ENCODE measurements around the gene FAM124A.

DNA sequence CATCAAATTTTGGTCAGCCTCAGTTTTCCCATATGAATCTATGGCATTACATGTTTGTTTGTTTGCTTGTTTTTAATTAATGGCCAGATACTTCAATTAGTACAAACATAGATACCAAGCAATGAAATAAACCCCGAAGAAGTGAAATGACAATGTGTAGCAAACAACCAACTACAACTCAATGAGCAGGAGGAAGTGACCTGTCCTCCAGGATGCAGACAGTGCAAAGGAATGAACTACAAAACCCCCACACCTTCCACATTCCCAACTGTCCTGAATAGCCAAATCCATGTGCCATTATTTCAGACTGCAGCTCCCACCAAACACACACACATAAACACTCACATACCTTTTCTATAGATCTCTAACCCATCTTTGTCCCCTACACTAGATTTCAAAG lies 45.0 kb upstream of the FAM124A start:
- TF ChIP-seq POLR2A (IDR thresholded peaks at IDR 0.05) (no peak), POLR2AphosphoS5 (IDR thresholded peaks at IDR 0.05) (no peak)
- TF ChIP-seq, protein P1, sequence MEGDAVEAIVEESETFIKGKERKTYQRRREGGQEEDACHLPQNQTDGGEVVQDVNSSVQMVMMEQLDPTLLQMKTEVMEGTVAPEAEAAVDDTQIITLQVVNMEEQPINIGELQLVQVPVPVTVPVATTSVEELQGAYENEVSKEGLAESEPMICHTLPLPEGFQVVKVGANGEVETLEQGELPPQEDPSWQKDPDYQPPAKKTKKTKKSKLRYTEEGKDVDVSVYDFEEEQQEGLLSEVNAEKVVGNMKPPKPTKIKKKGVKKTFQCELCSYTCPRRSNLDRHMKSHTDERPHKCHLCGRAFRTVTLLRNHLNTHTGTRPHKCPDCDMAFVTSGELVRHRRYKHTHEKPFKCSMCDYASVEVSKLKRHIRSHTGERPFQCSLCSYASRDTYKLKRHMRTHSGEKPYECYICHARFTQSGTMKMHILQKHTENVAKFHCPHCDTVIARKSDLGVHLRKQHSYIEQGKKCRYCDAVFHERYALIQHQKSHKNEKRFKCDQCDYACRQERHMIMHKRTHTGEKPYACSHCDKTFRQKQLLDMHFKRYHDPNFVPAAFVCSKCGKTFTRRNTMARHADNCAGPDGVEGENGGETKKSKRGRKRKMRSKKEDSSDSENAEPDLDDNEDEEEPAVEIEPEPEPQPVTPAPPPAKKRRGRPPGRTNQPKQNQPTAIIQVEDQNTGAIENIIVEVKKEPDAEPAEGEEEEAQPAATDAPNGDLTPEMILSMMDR (IDR thresholded peaks at IDR 0.05), result no peak

Measured in transverse colon (tissue), 4 donors.